Upper lobe of right lung (tissue), 1 donor: ENCODE measurements around the gene CFAP251. TPM values are rescaled to one million over a fixed set of nuclear protein-coding genes. Genes with fewer than 3 reads are reported as not detected.
A peak's percentile ranks its signal among the peaks of the same experiment; 100 is the strongest.

Experiments
- ATAC-seq: fragments of 200-7000 bp; cut with Tn5 transposase; one replicate; pipeline ENCODE4 v1.9.1; 2020; ENCODE audit warnings: mild to moderate bottlenecking, moderate library complexity
- DNase-seq: peaks from one replicate; pipeline ENCODE4 v3.0.0-alpha.2; 2020
- H3K27ac ChIP-seq: fragments of 200-600 bp; one replicate; pipeline ENCODE4 v1.8.0; 2022
- H3K27me3 ChIP-seq: fragments of 200-600 bp; one replicate; pipeline ENCODE4 v1.8.0; 2022; ENCODE audit warnings: mild to moderate bottlenecking
- H3K36me3 ChIP-seq: fragments of 200-600 bp; one replicate; pipeline ENCODE4 v1.8.0; 2022
- H3K4me1 ChIP-seq: fragments of 200-600 bp; one replicate; pipeline ENCODE4 v1.8.0; 2022
- H3K4me3 ChIP-seq: fragments of 200-600 bp; one replicate; pipeline ENCODE4 v1.8.0; 2022; ENCODE audit warnings: mild to moderate bottlenecking
- H3K9me3 ChIP-seq: fragments of 200-600 bp; one replicate; pipeline ENCODE4 v1.8.0; 2022
- intact Hi-C: fragments of 100-400 bp; cut with DNase I; formaldehyde crosslinking; loops from one replicate; pipeline ENCODE4 v1.11.0; 2022
- total RNA-seq: library from RNA; stranded (reverse); fragmentation: NEBNext Ultra II Directional; extraction: Animal tissue kit (Norgen Biotek cat#: 25700); gene quantifications from one replicate; pipeline ENCODE4 v1.2.1, GENCODE V29; 2021
- TF ChIP-seq, protein P1 (sequence below): fragments of 200-600 bp; IDR thresholded peaks from one replicate; pipeline ENCODE4 v1.8.0; 2022; ENCODE audit warnings: antibody characterized with exemption
- donor health status: DM: no; HTN: yes; CAD: no; lungs with severe emphysema.

Gene CFAP251
- total RNA-seq, 1 donor from 2014 or later = 2.5 TPM

DNA sequence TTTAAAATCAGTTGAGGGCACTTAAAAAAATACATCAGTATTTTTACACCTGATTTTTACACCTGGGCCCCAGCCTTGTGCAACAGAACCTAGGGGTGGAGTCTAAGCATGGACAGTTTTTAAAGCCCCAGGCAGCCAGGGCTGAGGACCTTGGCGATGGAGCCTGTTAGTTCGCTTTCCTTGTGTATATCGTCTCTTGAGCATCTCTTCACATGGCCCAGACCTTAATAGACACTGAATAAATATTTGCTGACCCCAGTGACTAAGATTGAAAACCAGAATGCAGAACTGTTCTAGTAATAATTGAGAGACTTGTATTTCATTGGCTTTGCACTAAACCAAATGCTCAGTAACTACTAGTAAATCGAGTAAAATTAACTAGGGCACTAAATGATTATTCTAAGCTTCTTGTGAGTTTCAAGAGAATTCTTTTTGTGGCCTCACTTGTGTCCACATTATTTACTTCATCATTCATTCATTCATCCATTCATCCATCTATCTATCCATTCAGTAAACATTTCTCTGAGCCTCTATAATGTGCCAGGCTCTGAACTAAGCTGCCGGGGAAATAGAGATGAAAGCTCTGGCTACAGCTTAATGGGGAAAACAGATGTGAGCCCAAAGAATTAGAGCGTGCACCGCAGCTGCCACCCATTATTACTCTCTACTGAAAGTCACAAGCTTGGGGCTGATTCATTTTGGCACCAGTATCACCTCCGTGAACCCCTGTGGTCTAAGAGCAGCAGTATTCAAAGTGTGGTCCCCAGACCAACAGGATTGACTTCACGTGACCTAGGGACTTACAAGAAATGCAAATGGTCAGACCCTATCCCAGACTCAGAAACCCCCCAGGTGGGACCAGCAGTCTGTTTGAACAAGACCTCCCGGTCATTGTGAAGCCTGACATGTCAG, 72.6 kb downstream of the CFAP251 start:
- ATAC-seq (peak; percentile 63), DNase-seq (no peak)
- no peak overlapping the region for H3K4me3 ChIP-seq
- no peaks in the 10 kb centered on the region for H3K36me3 ChIP-seq
- H3K27ac ChIP-seq = peak overlapping the region; percentile 61
- no peaks in the 10 kb centered on the region for H3K27me3 ChIP-seq
- intact Hi-C loops = no loop called here
- TF ChIP-seq, protein P1, sequence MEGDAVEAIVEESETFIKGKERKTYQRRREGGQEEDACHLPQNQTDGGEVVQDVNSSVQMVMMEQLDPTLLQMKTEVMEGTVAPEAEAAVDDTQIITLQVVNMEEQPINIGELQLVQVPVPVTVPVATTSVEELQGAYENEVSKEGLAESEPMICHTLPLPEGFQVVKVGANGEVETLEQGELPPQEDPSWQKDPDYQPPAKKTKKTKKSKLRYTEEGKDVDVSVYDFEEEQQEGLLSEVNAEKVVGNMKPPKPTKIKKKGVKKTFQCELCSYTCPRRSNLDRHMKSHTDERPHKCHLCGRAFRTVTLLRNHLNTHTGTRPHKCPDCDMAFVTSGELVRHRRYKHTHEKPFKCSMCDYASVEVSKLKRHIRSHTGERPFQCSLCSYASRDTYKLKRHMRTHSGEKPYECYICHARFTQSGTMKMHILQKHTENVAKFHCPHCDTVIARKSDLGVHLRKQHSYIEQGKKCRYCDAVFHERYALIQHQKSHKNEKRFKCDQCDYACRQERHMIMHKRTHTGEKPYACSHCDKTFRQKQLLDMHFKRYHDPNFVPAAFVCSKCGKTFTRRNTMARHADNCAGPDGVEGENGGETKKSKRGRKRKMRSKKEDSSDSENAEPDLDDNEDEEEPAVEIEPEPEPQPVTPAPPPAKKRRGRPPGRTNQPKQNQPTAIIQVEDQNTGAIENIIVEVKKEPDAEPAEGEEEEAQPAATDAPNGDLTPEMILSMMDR = no peak
- no peaks in the 10 kb centered on the region for H3K9me3 ChIP-seq
- peaks cover 7% of the 10 kb centered on the region for H3K4me1 ChIP-seq

- Histone ChIP-seq H3K4me3 (no peak overlapping the region), H3K4me1 (peaks cover 7% of the 10 kb centered on the region), H3K27ac (peak overlapping the region; percentile 61), H3K9me3 (no peaks in the 10 kb centered on the region), H3K36me3 (no peaks in the 10 kb centered on the region), H3K27me3 (no peaks in the 10 kb centered on the region)
- intact Hi-C loops = no loop called here
- TF ChIP-seq, protein P1 = no peak
- peak; percentile 73 for DNase-seq
- peak; percentile 93 for ATAC-seq
Measured at GRCh38 chr12:121992059-121992879, 73.9 kb downstream of the CFAP251 start.

- Histone ChIP-seq H3K27ac (no peak overlapping the region), H3K27me3 (no peaks in the 10 kb centered on the region), H3K4me3 (no peak overlapping the region), H3K9me3 (no peaks in the 10 kb centered on the region), H3K36me3 (no peaks in the 10 kb centered on the region), H3K4me1 (peaks cover 4% of the 10 kb centered on the region)
- DNase-seq (no peak), ATAC-seq (no peak)
- TF ChIP-seq, protein P1 = no peak
- intact Hi-C loops = no loop called here
Measured at GRCh38 chr12:121996050-121996944, 77.9 kb downstream of the CFAP251 start.

DNA sequence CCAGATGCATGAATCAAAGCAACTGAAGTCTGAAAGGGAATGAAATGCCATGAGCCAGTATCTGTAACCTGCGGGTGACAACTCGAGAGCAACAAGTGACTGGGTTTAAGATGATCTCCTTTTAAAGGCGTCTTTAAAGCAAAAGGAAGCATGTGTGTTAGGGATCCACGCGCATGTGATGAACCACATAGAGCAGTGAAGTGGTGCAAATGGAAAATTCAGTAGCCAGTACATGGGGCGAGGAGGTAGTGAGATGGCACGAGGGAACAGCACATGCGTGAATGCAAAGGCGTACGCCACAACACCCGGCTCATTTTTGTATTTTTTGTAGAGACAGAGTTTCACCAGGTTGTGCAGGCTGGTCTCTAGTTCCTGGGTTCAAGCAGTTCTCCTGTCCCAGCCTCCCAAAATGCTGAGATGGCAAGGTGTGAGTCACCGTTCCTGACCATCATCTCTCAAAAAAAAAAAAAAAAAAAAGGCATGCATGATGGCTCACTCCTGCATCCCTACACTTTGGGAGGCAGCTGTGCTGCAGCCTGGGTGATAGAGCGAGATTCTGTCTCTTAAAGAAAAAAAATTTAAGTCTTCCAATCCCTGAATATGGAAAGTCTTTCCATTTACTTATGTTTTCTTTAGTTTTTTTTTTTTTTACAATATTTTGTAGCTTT, 78.7 kb downstream of the CFAP251 start:
- Histone ChIP-seq H3K36me3 (no peaks in the 10 kb centered on the region), H3K27me3 (no peaks in the 10 kb centered on the region), H3K4me1 (peaks cover under 1% of the 10 kb centered on the region), H3K9me3 (no peaks in the 10 kb centered on the region), H3K27ac (no peak overlapping the region), H3K4me3 (no peak overlapping the region)
- no peak for DNase-seq
- intact Hi-C loops = no loop called here
- no peak for ATAC-seq
- TF ChIP-seq, protein P1 = no peak
